Osteoblast (primary cell): ENCODE measurements around the gene CYB5A. TPM values are rescaled to one million over a fixed set of nuclear protein-coding genes. Genes with fewer than 3 reads are reported as not detected.

ENCODE experiments used
- DNase-seq: peaks from one replicate; pipeline ENCODE4 v3.0.0; 2011; ENCODE audit warnings: low spot score, mixed read lengths; ENCODE audit not compliant: insufficient read length; ENCODE audit errors: missing footprints
- H2AFZ ChIP-seq: 2 replicates; pipeline ENCODE4 v1.6.0; 2011; ENCODE audit warnings: mild to moderate bottlenecking, low read length
- H3K27ac ChIP-seq: 2 replicates; pipeline ENCODE4 v1.5.1; 2011; ENCODE audit warnings: mild to moderate bottlenecking, low read depth, low read length, moderate library complexity
- H3K27me3 ChIP-seq: 2 replicates; pipeline ENCODE4 v1.6.0; 2012; ENCODE audit warnings: mild to moderate bottlenecking, control low read depth, inconsistent platforms, low read length, moderate library complexity; ENCODE audit not compliant: insufficient read depth
- H3K36me3 ChIP-seq: 2 replicates; pipeline ENCODE4 v1.5.1; 2011; ENCODE audit warnings: mild to moderate bottlenecking, low read length, control low read depth, moderate library complexity; ENCODE audit not compliant: insufficient read depth
- H3K4me1 ChIP-seq: 2 replicates; pipeline ENCODE4 v1.5.1; 2011; ENCODE audit warnings: mild to moderate bottlenecking, low read length, control low read depth, moderate library complexity; ENCODE audit not compliant: insufficient read depth
- H3K4me2 ChIP-seq: 2 replicates; pipeline ENCODE4 v1.6.0; 2011; ENCODE audit warnings: mild to moderate bottlenecking, low read length; ENCODE audit not compliant: insufficient read depth
- H3K4me3 ChIP-seq: fragments of 200-600 bp; sonication (generic); 3 replicates; pipeline ENCODE4 v1.5.1; 2012; ENCODE audit warnings: mild to moderate bottlenecking, low read length, inconsistent platforms; ENCODE audit not compliant: insufficient read depth
- H3K79me2 ChIP-seq: 2 replicates; pipeline ENCODE4 v1.6.0; 2012; ENCODE audit warnings: mild to moderate bottlenecking, low read length, control low read depth, inconsistent platforms; ENCODE audit not compliant: insufficient read depth
- H3K9me3 ChIP-seq: 2 replicates; pipeline ENCODE4 v1.5.1; 2011; ENCODE audit warnings: low read depth, low read length, control low read depth
- H4K20me1 ChIP-seq: 2 replicates; pipeline ENCODE4 v1.6.0; 2012; ENCODE audit warnings: mild to moderate bottlenecking, low read length, control low read depth; ENCODE audit not compliant: insufficient read depth
- total RNA-seq: library from RNA; depleted of rRNA; stranded (reverse); fragments of >200 nt; gene quantifications from 2 replicates; pipeline ENCODE4 v1.2.3, GENCODE V29; 2012
- TF ChIP-seq, protein P1 (sequence below): IDR thresholded peaks from 2 replicates; pipeline ENCODE4 v1.5.1; 2011; ENCODE audit warnings: mild to moderate bottlenecking, low read depth, low read length, moderate library complexity; ENCODE audit errors: extremely low read depth

Gene CYB5A
- total RNA-seq, 1 donor, result 55.4 TPM

DNA sequence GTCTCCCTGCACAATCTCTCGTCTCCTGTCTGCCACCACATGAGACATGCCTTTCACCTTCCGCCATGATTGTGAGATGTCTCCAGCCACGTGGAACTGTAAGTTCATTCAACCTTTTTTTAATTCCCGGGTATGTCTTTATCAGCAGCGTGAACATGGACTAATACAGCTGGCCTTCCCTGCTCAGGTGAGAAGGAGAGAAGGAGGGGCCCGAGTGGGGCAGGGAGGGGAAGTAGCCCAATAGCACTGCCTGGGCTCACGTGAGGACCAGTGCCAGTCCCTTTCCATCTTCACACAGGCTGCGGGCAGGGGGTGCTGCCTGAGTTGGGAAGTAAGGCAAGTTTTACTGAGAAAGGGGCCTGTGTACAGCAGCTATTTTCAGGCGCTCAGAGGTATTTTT is 70.7 kb downstream of the CYB5A start:
- no peak for DNase-seq
- no peak overlapping the region for H3K4me3 ChIP-seq
- no peak overlapping the region for H3K27ac ChIP-seq
- no peaks in the 10 kb centered on the region for H4K20me1 ChIP-seq
- no peaks in the 10 kb centered on the region for H3K27me3 ChIP-seq
- H3K36me3 ChIP-seq, result no peaks in the 10 kb centered on the region
- TF ChIP-seq, protein P1, sequence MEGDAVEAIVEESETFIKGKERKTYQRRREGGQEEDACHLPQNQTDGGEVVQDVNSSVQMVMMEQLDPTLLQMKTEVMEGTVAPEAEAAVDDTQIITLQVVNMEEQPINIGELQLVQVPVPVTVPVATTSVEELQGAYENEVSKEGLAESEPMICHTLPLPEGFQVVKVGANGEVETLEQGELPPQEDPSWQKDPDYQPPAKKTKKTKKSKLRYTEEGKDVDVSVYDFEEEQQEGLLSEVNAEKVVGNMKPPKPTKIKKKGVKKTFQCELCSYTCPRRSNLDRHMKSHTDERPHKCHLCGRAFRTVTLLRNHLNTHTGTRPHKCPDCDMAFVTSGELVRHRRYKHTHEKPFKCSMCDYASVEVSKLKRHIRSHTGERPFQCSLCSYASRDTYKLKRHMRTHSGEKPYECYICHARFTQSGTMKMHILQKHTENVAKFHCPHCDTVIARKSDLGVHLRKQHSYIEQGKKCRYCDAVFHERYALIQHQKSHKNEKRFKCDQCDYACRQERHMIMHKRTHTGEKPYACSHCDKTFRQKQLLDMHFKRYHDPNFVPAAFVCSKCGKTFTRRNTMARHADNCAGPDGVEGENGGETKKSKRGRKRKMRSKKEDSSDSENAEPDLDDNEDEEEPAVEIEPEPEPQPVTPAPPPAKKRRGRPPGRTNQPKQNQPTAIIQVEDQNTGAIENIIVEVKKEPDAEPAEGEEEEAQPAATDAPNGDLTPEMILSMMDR, result no peak
- H2AFZ ChIP-seq, result no peak overlapping the region
- H3K4me1 ChIP-seq, result no peaks in the 10 kb centered on the region
- H3K9me3 ChIP-seq, result no peaks in the 10 kb centered on the region
- H3K4me2 ChIP-seq, result no peak overlapping the region
- no peaks in the 10 kb centered on the region for H3K79me2 ChIP-seq

DNA sequence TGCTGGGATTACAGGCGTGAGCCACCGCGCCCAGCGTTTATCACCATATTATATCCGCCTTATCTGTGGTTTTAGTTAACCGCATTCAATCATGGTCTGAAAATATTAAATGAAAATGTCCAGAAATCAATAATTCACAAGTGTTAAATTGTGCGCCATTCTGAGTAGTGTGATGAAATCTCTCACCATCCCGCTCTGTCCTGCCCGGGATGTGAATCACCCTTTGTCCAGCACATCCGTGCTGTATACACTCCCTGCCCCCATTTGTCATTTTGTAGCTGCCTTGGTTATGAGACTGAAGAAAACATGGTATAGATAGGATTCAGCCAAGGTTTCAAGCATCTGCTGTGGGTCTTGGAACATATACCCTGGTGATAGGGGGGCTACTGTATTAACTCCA is 72.7 kb downstream of the CYB5A start:
- H4K20me1 ChIP-seq, result no peaks in the 10 kb centered on the region
- TF ChIP-seq, protein P1, result no peak
- no peaks in the 10 kb centered on the region for H3K79me2 ChIP-seq
- H3K36me3 ChIP-seq, result no peaks in the 10 kb centered on the region
- no peak overlapping the region for H3K4me3 ChIP-seq
- no peak overlapping the region for H3K27ac ChIP-seq
- no peak overlapping the region for H3K4me2 ChIP-seq
- no peaks in the 10 kb centered on the region for H3K27me3 ChIP-seq
- H3K9me3 ChIP-seq, result no peaks in the 10 kb centered on the region
- H2AFZ ChIP-seq, result no peak overlapping the region
- no peak for DNase-seq
- no peaks in the 10 kb centered on the region for H3K4me1 ChIP-seq

DNA sequence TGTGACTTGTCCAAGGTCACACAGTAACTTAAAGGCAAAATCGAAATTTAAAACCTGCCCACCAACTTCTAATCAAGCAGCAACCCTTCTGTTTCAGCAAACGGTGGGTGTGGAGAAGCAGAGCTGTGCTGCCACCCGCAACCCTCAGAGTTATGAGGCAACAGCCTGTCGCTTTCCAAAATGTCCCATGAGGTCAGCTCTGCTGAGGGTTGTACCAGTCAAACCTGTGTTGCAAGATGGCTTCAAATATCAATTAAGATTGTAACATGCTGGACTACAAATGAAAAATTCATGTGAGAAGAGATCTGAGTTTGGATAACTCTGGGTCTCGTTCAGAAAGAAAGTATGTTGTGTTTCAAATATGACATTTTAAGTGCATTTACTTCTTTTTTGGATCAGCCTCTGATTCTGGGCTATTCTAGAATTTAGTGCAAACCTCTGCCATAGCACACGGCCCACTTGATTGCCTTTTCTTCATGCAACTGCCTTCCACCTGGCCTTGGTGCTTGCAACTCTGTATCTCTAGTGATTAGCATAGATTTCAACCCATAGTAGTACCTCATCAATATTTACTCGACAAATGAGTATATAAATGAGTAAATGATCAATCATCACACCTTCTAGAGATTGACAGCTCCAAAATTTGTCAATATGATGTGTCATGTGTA is 74.2 kb downstream of the CYB5A start:
- Histone ChIP-seq H4K20me1 (no peaks in the 10 kb centered on the region), H3K27me3 (no peaks in the 10 kb centered on the region), H3K27ac (no peak overlapping the region), H3K4me1 (no peaks in the 10 kb centered on the region), H3K4me3 (no peak overlapping the region), H3K36me3 (no peaks in the 10 kb centered on the region), H2AFZ (no peak overlapping the region), H3K79me2 (no peaks in the 10 kb centered on the region), H3K4me2 (no peak overlapping the region), H3K9me3 (no peaks in the 10 kb centered on the region)
- DNase-seq, result no peak
- TF ChIP-seq, protein P1, result no peak

DNA sequence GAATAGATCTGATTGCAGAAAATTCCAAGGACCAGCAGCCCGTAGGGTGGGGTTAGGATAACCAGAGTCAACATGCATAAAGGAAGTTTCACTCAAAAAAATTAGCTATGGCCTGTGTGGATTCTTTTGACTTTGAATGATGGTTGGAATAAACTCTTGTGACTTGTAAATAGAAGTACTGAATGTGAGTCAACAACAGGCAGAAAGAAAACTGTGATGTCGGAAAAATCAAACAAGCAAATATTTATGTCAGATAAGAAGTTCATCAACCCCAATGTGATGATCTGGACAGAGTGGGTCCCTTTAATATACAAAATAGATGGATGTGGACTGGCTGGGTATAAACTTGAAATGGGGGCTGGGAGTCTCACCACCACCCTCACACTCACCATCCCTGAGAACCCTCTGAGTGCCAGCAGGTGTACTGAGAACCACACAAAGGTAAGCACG is 75.1 kb downstream of the CYB5A start:
- no peaks in the 10 kb centered on the region for H3K9me3 ChIP-seq
- TF ChIP-seq, protein P1, result no peak

More for the DNA sequence above, 75.1 kb downstream of the CYB5A start:
- Histone ChIP-seq H4K20me1 (no peaks in the 10 kb centered on the region), H3K4me3 (no peak overlapping the region), H2AFZ (no peak overlapping the region), H3K79me2 (no peaks in the 10 kb centered on the region), H3K4me2 (no peak overlapping the region), H3K27ac (no peak overlapping the region), H3K27me3 (no peaks in the 10 kb centered on the region), H3K4me1 (no peaks in the 10 kb centered on the region), H3K36me3 (no peaks in the 10 kb centered on the region)
- no peak for DNase-seq
